ENCODE results near the gene CREBBP. TPM values are rescaled to one million over a fixed set of nuclear protein-coding genes. Genes with fewer than 3 reads are reported as not detected.

Gene CREBBP
- total RNA-seq, 4 donors from 2014 or later = 61.2 to 119 (median 77.4) TPM

- no peak for TF ChIP-seq CTCF (IDR thresholded peaks at IDR 0.05; ENCODE audit: low read depth)
Measured at GRCh38 chr16:3837851-3838586, 42.5 kb downstream of the CREBBP start.

GRCh38 chr16:3836641-3837040 is 43.9 kb downstream of the CREBBP start:
- no peak for TF ChIP-seq CTCF (IDR thresholded peaks at IDR 0.05; ENCODE audit: low read depth)

- no peak for TF ChIP-seq CTCF (IDR thresholded peaks at IDR 0.05; ENCODE audit: low read depth)
Measured at GRCh38 chr16:3835089-3835602, 45.4 kb downstream of the CREBBP start.

- no peak for TF ChIP-seq CTCF (IDR thresholded peaks at IDR 0.05; ENCODE audit: low read depth)
Measured at GRCh38 chr16:3832668-3833067, 47.8 kb downstream of the CREBBP start.

- TF ChIP-seq CTCF (IDR thresholded peaks at IDR 0.05; ENCODE audit: low read depth) = no peak
Measured at GRCh38 chr16:3830625-3831254, 49.8 kb downstream of the CREBBP start.

- no peak for TF ChIP-seq CTCF (IDR thresholded peaks at IDR 0.05; ENCODE audit: low read depth)
Measured at GRCh38 chr16:3829631-3830536, 50.6 kb downstream of the CREBBP start.
